CD4-positive, alpha-beta T cell treated with Interleukin-4 for 4 hours (primary cell): Measurements from ENCODE around the gene CSRNP3.

Experiments used
- DNase-seq: peaks from one replicate; pipeline ENCODE4 v3.0.0-alpha.2; 2020

CSRNP3 gene

DNA sequence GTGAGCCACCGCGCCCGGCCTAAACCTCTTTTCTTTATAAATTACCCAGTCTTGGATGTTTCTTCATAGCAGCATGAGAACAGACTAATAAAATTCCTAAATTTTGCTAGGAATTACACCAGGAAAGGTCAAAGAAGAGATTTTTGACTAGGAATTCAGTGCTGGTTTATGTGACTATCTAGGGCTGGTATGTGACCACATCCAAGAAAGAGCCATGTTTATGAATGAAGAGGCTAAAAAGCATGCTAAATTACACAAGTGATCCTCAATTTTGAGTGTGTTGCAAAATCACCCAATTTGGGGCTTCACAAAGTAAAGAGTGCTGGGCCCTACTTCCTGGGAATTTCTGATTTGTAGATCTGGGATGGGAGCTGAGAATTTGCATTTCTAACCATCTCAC, 123.6 kb downstream of the CSRNP3 start:
- no peak for DNase-seq

- no peak for DNase-seq
Measured at GRCh38 chr2:165594231-165594934, 124.9 kb downstream of the CSRNP3 start.

GRCh38 chr2:165594935-165595255, 125.4 kb downstream of the CSRNP3 start:
- no peak for DNase-seq

GRCh38 chr2:165596788-165597187, 127.3 kb downstream of the CSRNP3 start:
- no peak for DNase-seq

GRCh38 chr2:165601065-165601830, 131.8 kb downstream of the CSRNP3 start:
- no peak for DNase-seq

DNA sequence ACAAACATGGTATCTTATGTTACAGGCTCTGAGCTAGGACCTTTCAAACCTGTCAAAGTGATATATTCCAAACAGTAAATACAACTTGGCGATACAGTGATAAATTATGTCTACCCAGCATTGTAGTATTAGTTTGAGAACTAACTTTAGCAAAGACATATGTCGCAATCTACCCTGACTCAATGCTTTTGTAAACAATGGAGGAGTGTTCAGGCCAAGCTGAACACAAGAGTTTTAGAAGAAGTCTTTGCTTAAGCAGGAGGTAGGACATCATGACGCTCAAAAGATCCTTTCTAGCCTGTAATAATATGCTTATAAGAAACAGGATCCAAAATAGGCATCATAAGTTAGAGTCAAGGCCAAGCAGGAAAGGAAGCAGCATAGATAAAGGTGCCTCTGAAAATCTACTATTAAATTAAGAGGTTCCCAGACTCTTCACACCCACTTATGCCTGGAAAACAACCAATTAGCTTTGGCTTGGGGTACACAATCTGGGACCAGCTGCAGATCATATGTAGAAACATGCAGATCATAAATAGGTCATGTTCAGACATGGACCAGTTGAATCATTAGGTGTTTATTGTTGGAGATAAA, 132.5 kb downstream of the CSRNP3 start:
- DNase-seq = no peak

- DNase-seq = no peak
Measured at GRCh38 chr2:165609672-165610071, 140.2 kb downstream of the CSRNP3 start.

GRCh38 chr2:165610591-165611029, 141.1 kb downstream of the CSRNP3 start:
- no peak for DNase-seq

DNA sequence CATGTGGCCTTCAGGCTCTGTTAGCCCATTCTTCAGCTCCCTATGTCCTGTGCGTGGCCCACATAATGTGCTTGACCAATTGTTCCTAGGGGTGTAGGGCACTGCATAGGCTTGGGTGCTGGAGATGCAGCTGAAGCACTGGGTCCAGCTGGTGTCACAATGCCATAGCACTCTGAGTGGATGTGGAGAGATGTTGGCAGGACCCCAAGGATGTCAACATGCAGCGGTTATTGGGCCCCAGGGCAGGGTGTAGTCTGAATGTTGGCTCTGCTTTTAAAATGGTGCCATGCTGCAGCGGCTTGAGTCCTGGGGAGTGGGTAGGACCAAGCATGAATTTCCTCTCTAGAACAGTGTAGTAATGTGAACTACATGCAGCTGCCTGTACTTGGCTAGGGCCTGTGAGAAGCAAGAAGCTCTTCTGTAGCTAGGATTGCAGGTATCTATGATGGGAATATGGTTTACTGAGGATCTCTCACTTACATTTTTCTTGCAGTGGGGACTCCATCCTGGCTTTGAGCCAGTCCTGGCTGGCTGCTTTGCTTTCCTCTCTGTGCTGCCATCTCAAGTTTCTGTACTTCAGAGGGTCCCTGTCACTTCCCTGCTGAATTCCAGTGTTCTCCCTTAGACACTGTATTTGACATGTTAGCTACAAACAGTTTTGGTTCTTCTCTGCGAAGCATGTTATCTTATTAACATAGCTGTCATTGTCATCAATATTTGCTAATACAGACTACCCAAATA, 148.4 kb downstream of the CSRNP3 start:
- DNase-seq = no peak

GRCh38 chr2:165618806-165619205, 149.3 kb downstream of the CSRNP3 start:
- no peak for DNase-seq

GRCh38 chr2:165621086-165621560, 151.6 kb downstream of the CSRNP3 start:
- no peak for DNase-seq

DNA sequence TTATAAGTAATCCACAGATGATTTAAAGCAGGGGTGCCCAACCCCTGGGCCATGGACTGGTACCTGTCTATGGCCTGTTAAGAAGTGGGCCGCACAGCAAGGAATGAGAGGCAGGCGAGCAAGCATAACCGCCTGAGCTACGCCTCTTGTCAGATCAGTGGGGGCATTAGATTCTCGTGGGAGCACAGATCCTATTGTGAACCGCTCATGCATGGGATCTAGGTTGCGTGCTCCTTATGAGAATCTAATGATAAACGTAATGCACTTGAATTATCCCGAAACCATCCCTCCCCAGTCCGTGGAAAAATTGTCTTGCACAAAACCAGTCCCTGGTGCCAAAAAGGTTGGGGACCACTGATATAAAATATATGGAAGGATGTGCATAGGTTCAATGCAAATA, 153.7 kb downstream of the CSRNP3 start:
- DNase-seq = no peak

- DNase-seq = no peak
Measured at GRCh38 chr2:165623783-165624469, 154.4 kb downstream of the CSRNP3 start.

DNA sequence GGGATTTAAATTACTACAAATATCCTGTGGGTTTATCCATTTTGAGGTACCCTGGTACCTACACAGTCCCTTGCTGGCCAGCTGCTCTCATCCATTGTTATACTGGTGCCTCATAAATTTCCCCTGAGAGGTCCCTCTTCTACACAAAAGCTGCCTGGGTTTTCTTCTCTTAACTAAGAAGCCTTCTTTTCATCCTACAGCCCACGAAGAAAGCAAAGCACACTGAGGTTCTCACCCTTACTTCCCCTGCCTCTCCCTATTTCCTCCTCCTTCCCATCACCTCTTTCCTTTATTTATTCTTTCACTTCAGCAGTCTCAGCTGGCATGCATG, 154.9 kb downstream of the CSRNP3 start:
- DNase-seq = no peak

GRCh38 chr2:165627470-165627869, 158.0 kb downstream of the CSRNP3 start:
- no peak for DNase-seq

- no peak for DNase-seq
Measured at GRCh38 chr2:165629776-165630175, 160.3 kb downstream of the CSRNP3 start.

- no peak for DNase-seq
Measured at GRCh38 chr2:165630236-165630635, 160.7 kb downstream of the CSRNP3 start.

- DNase-seq = no peak
Measured at GRCh38 chr2:165631089-165631488, 161.6 kb downstream of the CSRNP3 start.

DNA sequence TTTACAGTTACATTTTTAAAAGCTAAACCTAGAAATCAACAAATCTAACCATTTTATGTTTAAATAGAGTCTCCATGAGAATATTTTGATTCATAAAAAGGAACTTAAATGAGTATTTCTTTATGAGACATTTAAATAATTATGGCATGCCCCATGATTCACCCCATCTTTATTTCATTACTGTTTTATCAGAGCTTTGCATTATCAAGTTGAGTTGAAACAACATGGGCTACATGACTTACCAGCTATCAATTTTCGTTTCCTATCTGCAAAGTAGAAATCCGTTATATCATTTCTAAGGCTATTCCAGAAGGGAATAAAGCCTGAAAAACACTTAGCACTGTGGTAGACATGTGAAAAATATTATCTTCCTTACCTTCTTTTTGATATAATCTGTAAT, 163.1 kb downstream of the CSRNP3 start:
- DNase-seq = no peak

DNA sequence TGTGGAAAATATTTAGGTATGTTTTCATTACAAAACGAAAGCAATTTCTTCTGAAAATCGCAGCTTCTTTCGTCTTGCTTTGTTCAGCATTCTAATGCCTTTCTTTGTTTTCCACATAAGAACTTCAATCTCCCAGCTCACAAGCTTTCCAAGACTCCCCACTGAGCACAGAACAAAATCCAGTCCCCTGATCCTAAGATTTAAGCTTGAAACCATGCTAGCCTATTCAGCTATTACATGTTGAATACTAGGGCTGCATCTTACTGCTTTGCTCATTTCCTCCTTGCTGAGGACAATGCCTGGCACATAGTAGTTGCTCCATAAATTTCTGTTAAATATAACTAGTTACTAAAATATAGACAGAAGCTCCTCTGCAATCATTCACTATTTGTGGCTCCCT, 163.9 kb downstream of the CSRNP3 start:
- no peak for DNase-seq

- DNase-seq = no peak
Measured at GRCh38 chr2:165634282-165634681, 164.8 kb downstream of the CSRNP3 start.

DNA sequence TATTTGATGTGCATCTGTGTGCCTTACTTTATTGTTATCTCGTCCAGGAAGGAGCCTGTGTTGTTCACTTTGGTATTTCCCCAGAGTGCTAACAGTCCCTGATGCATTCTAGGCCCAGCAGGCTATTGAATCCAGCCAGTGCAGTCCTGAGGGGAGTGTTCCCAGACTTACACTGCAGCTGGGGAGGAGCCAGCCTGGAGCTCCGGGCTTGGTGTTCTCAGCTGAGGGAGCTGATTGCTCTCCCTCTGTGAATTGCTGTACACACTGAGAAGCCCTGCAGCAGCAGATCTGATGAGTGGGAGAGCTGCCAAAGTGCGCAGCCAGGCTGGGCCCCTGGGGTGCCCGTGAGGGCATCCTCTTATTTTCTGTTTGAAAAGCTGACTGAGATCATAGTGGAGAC, 165.4 kb downstream of the CSRNP3 start:
- no peak for DNase-seq

GRCh38 chr2:165635532-165635931, 166.0 kb downstream of the CSRNP3 start:
- no peak for DNase-seq
